Measurements from ENCODE around the gene MSI2. TPM values are rescaled to one million over a fixed set of nuclear protein-coding genes. Genes with fewer than 3 reads are reported as not detected.

The MSI2 gene
- total and polyA plus RNA-seq, 9 of the 15 experiments (the other 6 are each of a cell fraction or from before 2014, with no cell fraction given): 4.6 to 61.8 (median 42.4) TPM

DNA sequence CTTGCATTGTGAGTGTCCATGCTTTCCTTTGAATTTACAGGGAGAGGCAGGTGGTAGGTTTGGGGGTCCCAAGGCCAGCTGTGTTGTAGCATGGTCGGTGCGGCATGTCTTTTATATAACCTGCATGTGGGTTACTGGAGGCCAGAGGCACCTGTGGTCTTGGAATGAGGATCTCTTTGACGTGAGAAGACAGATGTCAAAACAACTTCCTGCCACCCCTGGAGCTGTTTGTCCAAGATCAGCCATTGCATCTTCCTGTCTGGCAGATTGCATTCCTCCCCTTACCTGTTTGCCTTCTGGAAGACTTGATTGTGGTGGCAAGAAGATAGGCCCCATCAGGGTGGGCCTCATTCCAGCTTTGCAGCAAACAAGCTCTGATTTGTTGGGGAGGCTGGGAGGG, 175.1 kb downstream of the MSI2 start:
- no peaks in the 10 kb centered on the region for H3K9me3 ChIP-seq (replicated peaks; ENCODE audit: control insufficient read depth, insufficient read depth, low read depth, low read length)
- ChIA-PET POLR2A (interaction anchor here (0.6 to 0.8 kb wide), 3 partner anchors 13 to 24 kb away, joined by 3 to 4 read pairs (median 3); no protein-coding TSS in a partner anchor), CTCF (ENCODE audit: low intra/inter-chr PET ratio) (no interaction called here)
- FAIRE-seq (no peak), ATAC-seq (no peak), DNase-seq (ENCODE audit: extremely low read depth in 1 of 4, low spot score in 3 of 4) (no peak)
- peaks cover 6% of the 10 kb centered on the region for H3K79me2 ChIP-seq (ENCODE audit: control insufficient read depth, insufficient read depth, low read length)
- H3K27me3 ChIP-seq (ENCODE audit: control insufficient read depth in 2 of 2, insufficient read depth in 2 of 2, low read length in 2 of 2): no peaks in the 10 kb centered on the region
- H3K9me1 ChIP-seq (ENCODE audit: control insufficient read depth, insufficient read depth, low read length): no peaks in the 10 kb centered on the region
- no TSS peak for BruUV-seq (replicated peaks)
- H4K20me1 ChIP-seq (replicated peaks; ENCODE audit: control insufficient read depth, insufficient read depth, low read length): no peaks in the 10 kb centered on the region; the same call in 1 of the 2 replicates
- no peak overlapping the region for H2AFZ ChIP-seq (ENCODE audit: low read depth, low read length)
- H3K27ac ChIP-seq (ENCODE audit: extremely low read depth, low read depth, low read length): no peak overlapping the region
- H3K36me3 ChIP-seq (ENCODE audit: control insufficient read depth, insufficient read depth, low read length): no peaks in the 10 kb centered on the region; the same call in 2 of the 3 replicates
- 81% methylated on average over 3 of the region's 3 CpGs for WGBS (ENCODE audit: insufficient coverage, low coverage, missing lambda C conversion rate)
- intact Hi-C loops (cut with micrococcal nuclease): no loop called here
- peaks cover 0 to 4% of the 10 kb centered on the region in 2 experiments; a peak in 3 of 5 replicates for H3K4me1 ChIP-seq (replicated peaks in 1 of 2; ENCODE audit: control insufficient read depth in 2 of 2, insufficient read depth in 2 of 2, low read length in 2 of 2)
- in situ Hi-C loops (cut with MboI): no loop called here
- H3K9ac ChIP-seq (ENCODE audit: insufficient read depth in 1 of 2, low read depth in 2 of 2, low read length in 2 of 2): no peak overlapping the region
- H3K4me2 ChIP-seq (ENCODE audit: insufficient read depth, low read length): no peak overlapping the region
- no peak for TF ChIP-seq ZNF384 (IDR thresholded peaks at IDR 0.05; ENCODE audit: low read depth, low read length)
- TF ChIP-seq, protein P1, sequence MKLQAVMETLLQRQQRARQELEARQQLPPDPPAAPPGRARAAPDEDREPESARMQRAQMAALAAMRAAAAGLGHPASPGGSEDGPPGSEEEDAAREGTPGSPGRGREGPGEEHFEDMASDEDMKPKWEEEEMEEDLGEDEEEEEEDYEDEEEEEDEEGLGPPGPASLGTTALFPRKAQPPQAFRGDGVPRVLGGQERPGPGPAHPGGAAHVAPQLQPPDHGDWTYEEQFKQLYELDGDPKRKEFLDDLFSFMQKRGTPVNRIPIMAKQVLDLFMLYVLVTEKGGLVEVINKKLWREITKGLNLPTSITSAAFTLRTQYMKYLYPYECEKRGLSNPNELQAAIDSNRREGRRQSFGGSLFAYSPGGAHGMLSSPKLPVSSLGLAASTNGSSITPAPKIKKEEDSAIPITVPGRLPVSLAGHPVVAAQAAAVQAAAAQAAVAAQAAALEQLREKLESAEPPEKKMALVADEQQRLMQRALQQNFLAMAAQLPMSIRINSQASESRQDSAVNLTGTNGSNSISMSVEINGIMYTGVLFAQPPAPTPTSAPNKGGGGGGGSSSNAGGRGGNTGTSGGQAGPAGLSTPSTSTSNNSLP (IDR thresholded peaks at IDR 0.05; ENCODE audit: borderline replicate concordance, low read depth, low read length): no peak
- no peak for TF ChIP-seq SMAD1 (IDR thresholded peaks at IDR 0.05; ENCODE audit: low read depth, low read length, partially characterized antibody)
- no peak for TF ChIP-seq GATAD2A (IDR thresholded peaks at IDR 0.05)
- TF ChIP-seq E2F3 (CRISPR knock-in tag; IDR thresholded peaks at IDR 0.05): no peak
- TF ChIP-seq ZNF133 (CRISPR knock-in tag; IDR thresholded peaks at IDR 0.05): no peak
- TF ChIP-seq DPF2 (IDR thresholded peaks at IDR 0.05): no peak
- TF ChIP-seq GATAD2B (IDR thresholded peaks at IDR 0.05; ENCODE audit: borderline replicate concordance): no peak
- TF ChIP-seq C11orf30 (IDR thresholded peaks at IDR 0.05; ENCODE audit: low read depth): no peak
- no peak for TF ChIP-seq RBM17 (IDR thresholded peaks at IDR 0.05; ENCODE audit: borderline replicate concordance, low read depth, low read length)
- no peak for TF ChIP-seq ZNF699 (CRISPR knock-in tag; IDR thresholded peaks at IDR 0.05; ENCODE audit: insufficient replicate concordance)
- TF ChIP-seq MYNN (IDR thresholded peaks at IDR 0.05): no peak
- no peak for TF ChIP-seq MYNN (CRISPR knock-in tag; IDR thresholded peaks at IDR 0.05)
- TF ChIP-seq NFE2L1 (tag; IDR thresholded peaks at IDR 0.05; ENCODE audit: borderline replicate concordance, low read depth): no peak
- no peak for TF ChIP-seq RCOR1 (IDR thresholded peaks at IDR 0.05; ENCODE audit: borderline replicate concordance in 1 of 2, low read depth in 2 of 2, low read length in 2 of 2)
- no peak for TF ChIP-seq KAT8 (IDR thresholded peaks at IDR 0.05; ENCODE audit: low read depth)
- no peak for TF ChIP-seq SMARCB1 (IDR thresholded peaks at IDR 0.05; ENCODE audit: insufficient read length, low read depth)
- H3K4me3 ChIP-seq: no peak overlapping the region

All from K562 (cell line).